A673 (cell line): ENCODE measurements around the gene TIAM1. TPM values are rescaled to one million over a fixed set of nuclear protein-coding genes. Genes with fewer than 3 reads are reported as not detected.

ENCODE experiments used
- BruUV-seq: library from RNA; stranded (reverse); fragments of 400-500 nt; replicated peaks from 2 replicates; lab custom pipeline; 2021; lab: Mats Ljungman, UMichigan
- CTCF ChIA-PET: fragments of 300-600 bp; sonication (Branson Sonifier 250); formaldehyde crosslinking; loops from one replicate; lab custom pipeline; 2022; ENCODE audit warnings: antibody characterized with exemption; lab: Charles Lee
- POLR2A ChIA-PET: fragments of 300-600 bp; sonication (Branson Sonifier 250); formaldehyde crosslinking; loops from one replicate; lab custom pipeline; 2022; ENCODE audit warnings: antibody characterized with exemption; ENCODE audit not compliant: low non-redundant PET; lab: Charles Lee
- DNase-seq: peaks from one replicate; pipeline ENCODE4 v3.0.0-alpha.2; 2015; ENCODE audit warnings: low spot score
- H3K27ac ChIP-seq: fragments of 200-600 bp; sonication (generic); 2 replicates; pipeline ENCODE4 v1.5.1; 2016; ENCODE audit warnings: mixed run types, low read depth, mild to moderate bottlenecking, mixed read lengths, antibody characterized with exemption, low read length; ENCODE audit not compliant: poor library complexity, severe bottlenecking
- H3K27me3 ChIP-seq: fragments of 200-600 bp; sonication (generic); replicated peaks from 2 replicates; pipeline ENCODE4 v1.6.1; 2017; ENCODE audit warnings: mixed run types, low read depth, mild to moderate bottlenecking, mixed read lengths, antibody characterized with exemption, low read length; ENCODE audit not compliant: insufficient read depth, poor library complexity
- H3K36me3 ChIP-seq: fragments of 200-600 bp; sonication (generic); 2 replicates; pipeline ENCODE4 v1.6.1; 2016; ENCODE audit warnings: mixed run types, mild to moderate bottlenecking, mixed read lengths, antibody characterized with exemption, low read length; ENCODE audit not compliant: insufficient read depth, poor library complexity, severe bottlenecking
- H3K4me1 ChIP-seq: fragments of 200-600 bp; sonication (generic); 2 replicates; pipeline ENCODE4 v1.6.1; 2017; ENCODE audit warnings: mixed run types, mild to moderate bottlenecking, mixed read lengths, antibody characterized with exemption, low read length; ENCODE audit not compliant: insufficient read depth, poor library complexity, severe bottlenecking
- H3K4me3 ChIP-seq: fragments of 200-600 bp; sonication (generic); 2 replicates; pipeline ENCODE4 v1.5.1; 2016; ENCODE audit warnings: low read depth, mixed run types, mild to moderate bottlenecking, mixed read lengths, low read length; ENCODE audit not compliant: poor library complexity, severe bottlenecking
- H3K9me3 ChIP-seq: fragments of 200-600 bp; sonication (generic); 2 replicates; pipeline ENCODE4 v1.6.1; 2016; ENCODE audit warnings: mixed run types, low read depth, mild to moderate bottlenecking, mixed read lengths, antibody characterized with exemption, low read length; ENCODE audit not compliant: poor library complexity, severe bottlenecking
- EZH2 ChIP-seq: fragments of 200-600 bp; sonication (generic); IDR thresholded peaks from 2 replicates; pipeline ENCODE4 v1.6.1; 2017; ENCODE audit warnings: borderline replicate concordance, low read depth, mild to moderate bottlenecking, mixed read lengths, antibody characterized with exemption, low read length; ENCODE audit not compliant: poor library complexity, severe bottlenecking
- intact Hi-C: fragments of 100-400 bp; cut with micrococcal nuclease; formaldehyde crosslinking; loops from one replicate; pipeline ENCODE4 v1.10.0; 2022; ENCODE audit not compliant: unreplicated experiment
- total RNA-seq: library from RNA; stranded (reverse); gene quantifications from 2 replicates; pipeline ENCODE4 v1.2.3, GENCODE V29; 2021
- TF ChIP-seq, protein P1 (sequence below): fragments of 300-800, 200-600 bp; sonication (generic); conservative IDR thresholded peaks from 2 replicates; pipeline ENCODE4 v1.5.1; 2017; ENCODE audit warnings: low read depth, mild to moderate bottlenecking, antibody characterized with exemption, low read length, moderate library complexity, mixed read lengths

TIAM1 gene
- total RNA-seq, 1 experiment from 2014 or later: 9.6 TPM

GRCh38 chr21:31299291-31300147, 44.5 kb downstream of the TIAM1 start:
- H3K27ac ChIP-seq: no peak overlapping the region
- no peaks in the 10 kb centered on the region for H3K27me3 ChIP-seq
- H3K9me3 ChIP-seq: no peaks in the 10 kb centered on the region
- H3K36me3 ChIP-seq: no peaks in the 10 kb centered on the region
- no peaks in the 10 kb centered on the region for H3K4me1 ChIP-seq
- POLR2A ChIA-PET: no interaction called here
- BruUV-seq: no TSS peak
- H3K4me3 ChIP-seq: no peak overlapping the region
- DNase-seq: no peak
- intact Hi-C loops: no loop called here
- TF ChIP-seq, protein P1, sequence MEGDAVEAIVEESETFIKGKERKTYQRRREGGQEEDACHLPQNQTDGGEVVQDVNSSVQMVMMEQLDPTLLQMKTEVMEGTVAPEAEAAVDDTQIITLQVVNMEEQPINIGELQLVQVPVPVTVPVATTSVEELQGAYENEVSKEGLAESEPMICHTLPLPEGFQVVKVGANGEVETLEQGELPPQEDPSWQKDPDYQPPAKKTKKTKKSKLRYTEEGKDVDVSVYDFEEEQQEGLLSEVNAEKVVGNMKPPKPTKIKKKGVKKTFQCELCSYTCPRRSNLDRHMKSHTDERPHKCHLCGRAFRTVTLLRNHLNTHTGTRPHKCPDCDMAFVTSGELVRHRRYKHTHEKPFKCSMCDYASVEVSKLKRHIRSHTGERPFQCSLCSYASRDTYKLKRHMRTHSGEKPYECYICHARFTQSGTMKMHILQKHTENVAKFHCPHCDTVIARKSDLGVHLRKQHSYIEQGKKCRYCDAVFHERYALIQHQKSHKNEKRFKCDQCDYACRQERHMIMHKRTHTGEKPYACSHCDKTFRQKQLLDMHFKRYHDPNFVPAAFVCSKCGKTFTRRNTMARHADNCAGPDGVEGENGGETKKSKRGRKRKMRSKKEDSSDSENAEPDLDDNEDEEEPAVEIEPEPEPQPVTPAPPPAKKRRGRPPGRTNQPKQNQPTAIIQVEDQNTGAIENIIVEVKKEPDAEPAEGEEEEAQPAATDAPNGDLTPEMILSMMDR: no peak
- TF ChIP-seq EZH2: no peak
- CTCF ChIA-PET: no interaction called here

DNA sequence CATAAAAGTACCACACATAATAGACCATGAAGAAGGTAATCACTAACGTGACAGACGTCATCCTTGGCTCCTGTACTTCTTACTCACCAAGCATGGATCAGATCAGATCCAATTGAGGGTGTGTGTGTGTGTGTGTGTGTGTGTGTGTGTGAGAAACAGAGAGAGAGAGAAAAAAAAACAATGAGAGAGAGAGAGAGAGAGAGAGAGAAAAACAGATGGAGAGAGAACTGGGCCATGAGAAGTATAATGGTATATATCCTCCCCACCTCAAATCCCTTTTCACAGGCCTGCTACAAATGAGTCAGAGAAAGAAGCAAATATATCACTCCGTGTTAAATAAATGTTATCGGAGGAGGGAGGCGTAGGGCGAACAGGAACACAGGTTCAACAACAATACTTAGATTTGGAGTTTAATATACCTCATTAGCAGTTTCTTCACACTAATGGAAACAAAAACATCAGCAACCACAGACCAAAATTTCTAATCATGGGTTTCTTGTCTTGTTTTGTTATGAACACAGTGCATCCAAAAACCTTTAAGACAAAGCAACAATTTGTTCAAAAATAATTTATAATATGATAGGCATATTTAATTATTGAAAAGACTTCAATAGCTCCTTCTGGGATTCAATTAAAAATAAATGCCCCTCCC, 45.3 kb downstream of the TIAM1 start:
- POLR2A ChIA-PET: no interaction called here
- BruUV-seq: no TSS peak
- no peaks in the 10 kb centered on the region for H3K27me3 ChIP-seq

GRCh38 chr21:31297806-31298205, 46.3 kb downstream of the TIAM1 start:
- ChIA-PET CTCF (no interaction called here), POLR2A (no interaction called here)
- Histone ChIP-seq H3K36me3 (no peaks in the 10 kb centered on the region), H3K4me1 (no peaks in the 10 kb centered on the region), H3K27me3 (no peaks in the 10 kb centered on the region), H3K9me3 (no peaks in the 10 kb centered on the region), H3K27ac (no peak overlapping the region), H3K4me3 (no peak overlapping the region)
- intact Hi-C loops: no loop called here
- DNase-seq: no peak
- no peak for TF ChIP-seq EZH2
- TF ChIP-seq, protein P1: no peak
- no TSS peak for BruUV-seq

More for the DNA sequence above, 45.3 kb downstream of the TIAM1 start:
- no peak for DNase-seq
- TF ChIP-seq, protein P1: no peak
- TF ChIP-seq EZH2: no peak
- H3K36me3 ChIP-seq: no peaks in the 10 kb centered on the region
- H3K4me1 ChIP-seq: no peaks in the 10 kb centered on the region
- H3K4me3 ChIP-seq: no peak overlapping the region
- no peak overlapping the region for H3K27ac ChIP-seq
- intact Hi-C loops: no loop called here
- no peaks in the 10 kb centered on the region for H3K9me3 ChIP-seq
- CTCF ChIA-PET: no interaction called here
